ENCODE results near the gene HDX.

GRCh38 chrX:84477114-84477513, 25.1 kb downstream of the HDX start:
- TF ChIP-seq ZNF462 (CRISPR knock-in tag; IDR thresholded peaks at IDR 0.05) (no peak), CTCF (conservative IDR thresholded peaks at IDR 0.05; ENCODE audit: low read depth in 2 of 2) (no peak), EZH2 (IDR thresholded peaks at IDR 0.05; ENCODE audit: low read depth, unreplicated experiment) (no peak), POLR2AphosphoS5 (IDR thresholded peaks at IDR 0.05; ENCODE audit: low read depth) (no peak), REST (IDR thresholded peaks at IDR 0.05; ENCODE audit: unreplicated experiment) (no peak), ZNF114 (CRISPR knock-in tag; IDR thresholded peaks at IDR 0.05) (no peak), ETS1 (IDR thresholded peaks at IDR 0.05) (no peak), JUNB (IDR thresholded peaks at IDR 0.05; ENCODE audit: unreplicated experiment) (no peak), EZH2phosphoT487 (IDR thresholded peaks at IDR 0.05; ENCODE audit: unreplicated experiment) (no peak), ZNF331 (CRISPR knock-in tag; IDR thresholded peaks at IDR 0.05; ENCODE audit: low read depth) (no peak), CREB1 (CRISPR knock-in tag; IDR thresholded peaks at IDR 0.05; ENCODE audit: low read depth) (no peak), NANOG (IDR thresholded peaks at IDR 0.05; ENCODE audit: borderline replicate concordance) (no peak)
